Jurkat, Clone E6-1 (cell line): ENCODE measurements around the gene RBM20.

Experiments
- DNase-seq: peaks from one replicate; pipeline ENCODE4 v3.0.0-alpha.2; 2011; ENCODE audit warnings: low read depth, low spot score
- H3K4me3 ChIP-seq: 2 replicates; pipeline ENCODE4 v1.5.1; 2011; ENCODE audit warnings: mild to moderate bottlenecking, low read length, control low read depth, moderate library complexity

Gene RBM20

GRCh38 chr10:110666673-110667072 lies 22.5 kb downstream of the RBM20 start:
- DNase-seq: no peak
- H3K4me3 ChIP-seq: no peak overlapping the region

- DNase-seq: no peak
- no peak overlapping the region for H3K4me3 ChIP-seq
Observed at GRCh38 chr10:110667620-110668343, 23.6 kb downstream of the RBM20 start.

GRCh38 chr10:110668443-110668842 lies 24.3 kb downstream of the RBM20 start:
- no peak overlapping the region for H3K4me3 ChIP-seq
- DNase-seq: no peak

GRCh38 chr10:110670335-110670734 lies 26.2 kb downstream of the RBM20 start:
- no peak for DNase-seq
- H3K4me3 ChIP-seq: no peak overlapping the region

- H3K4me3 ChIP-seq: peak overlapping the region; percentile 65
- peak; percentile 55 for DNase-seq
Observed at GRCh38 chr10:110671788-110672579, 27.8 kb downstream of the RBM20 start.

GRCh38 chr10:110672580-110672919 lies 28.4 kb downstream of the RBM20 start:
- DNase-seq: no peak
- peak overlapping the region; percentile 65 for H3K4me3 ChIP-seq

GRCh38 chr10:110676016-110676415 lies 31.9 kb downstream of the RBM20 start:
- DNase-seq: no peak
- no peak overlapping the region for H3K4me3 ChIP-seq

- no peak for DNase-seq
- no peak overlapping the region for H3K4me3 ChIP-seq
Observed at GRCh38 chr10:110679486-110680272, 35.5 kb downstream of the RBM20 start.

GRCh38 chr10:110680273-110681020 lies 36.3 kb downstream of the RBM20 start:
- H3K4me3 ChIP-seq: no peak overlapping the region
- no peak for DNase-seq

- DNase-seq: peak; percentile 27
- H3K4me3 ChIP-seq: no peak overlapping the region
Observed at GRCh38 chr10:110681023-110681681, 37.0 kb downstream of the RBM20 start.

GRCh38 chr10:110682348-110682747 lies 38.2 kb downstream of the RBM20 start:
- H3K4me3 ChIP-seq: no peak overlapping the region
- DNase-seq: no peak

- DNase-seq: no peak
- no peak overlapping the region for H3K4me3 ChIP-seq
Observed at GRCh38 chr10:110684800-110685446, 40.8 kb downstream of the RBM20 start.

GRCh38 chr10:110686047-110686446 lies 41.9 kb downstream of the RBM20 start:
- DNase-seq: no peak
- no peak overlapping the region for H3K4me3 ChIP-seq

- no peak overlapping the region for H3K4me3 ChIP-seq
- DNase-seq: no peak
Observed at GRCh38 chr10:110686949-110687348, 42.8 kb downstream of the RBM20 start.

- no peak for DNase-seq
- H3K4me3 ChIP-seq: no peak overlapping the region
Observed at GRCh38 chr10:110687400-110687799, 43.3 kb downstream of the RBM20 start.

GRCh38 chr10:110691139-110691538 lies 47.0 kb downstream of the RBM20 start:
- DNase-seq: no peak
- H3K4me3 ChIP-seq: no peak overlapping the region

- no peak overlapping the region for H3K4me3 ChIP-seq
- no peak for DNase-seq
Observed at GRCh38 chr10:110694263-110694662, 50.1 kb downstream of the RBM20 start.

GRCh38 chr10:110694820-110695538 lies 50.8 kb downstream of the RBM20 start:
- DNase-seq: no peak
- no peak overlapping the region for H3K4me3 ChIP-seq
